Uterus (tissue), 4 donors: ENCODE results near the gene FCN1. TPM values are rescaled to one million over a fixed set of nuclear protein-coding genes. Genes with fewer than 3 reads are reported as not detected.

Experiments used
- DNase-seq, 2 donors: peaks; one replicate each; pipeline ENCODE4 v3.0.0-alpha.2; 2019 to 2020
- H3K27ac ChIP-seq, 2 donors: fragments of 200-600 bp; sonication (generic); 1 replicate in 1 of 2; 2 replicates in 1 of 2; pipeline ENCODE4 v1.5.1; 2016 to 2018
- H3K27me3 ChIP-seq, 2 donors: fragments of 200-600 bp; sonication (generic); one replicate each; pipeline ENCODE4 v1.5.1; 2018 to 2019; ENCODE audit warnings: control low read depth in 1 of 2
- H3K36me3 ChIP-seq, 2 donors: fragments of 200-600 bp; sonication (generic); one replicate each; pipeline ENCODE4 v1.5.1; 2019; ENCODE audit warnings: control low read depth in 1 of 2
- H3K4me1 ChIP-seq, 2 donors: fragments of 200-600 bp; sonication (generic); one replicate each; pipeline ENCODE4 v1.5.1; 2018 to 2019; ENCODE audit warnings: control low read depth in 1 of 2
- H3K4me3 ChIP-seq, 2 donors: fragments of 200-600 bp; sonication (generic); 1 replicate in 1 of 2; 2 replicates in 1 of 2; pipeline ENCODE4 v1.5.1; 2018 to 2019; ENCODE audit warnings: mild to moderate bottlenecking in 1 of 2
- H3K9me3 ChIP-seq, 2 donors: fragments of 200-600 bp; sonication (generic); one replicate each; pipeline ENCODE4 v1.5.1; 2019; ENCODE audit warnings: control low read depth in 1 of 2
- CTCF ChIP-seq, 4 experiments: fragments of 200-600 bp in 2 of 4; fragments of 450-650 bp in 2 of 4; sonication (generic) in 2 of 4; IDR thresholded peaks; one replicate each; pipeline ENCODE4 v1.5.1; 2016 to 2019; ENCODE audit warnings: antibody characterized with exemption in 4 of 4, mild to moderate bottlenecking in 2 of 4, moderate library complexity in 1 of 4
- POLR2A ChIP-seq, 2 donors: fragments of 450-650 bp; IDR thresholded peaks; one replicate each; pipeline ENCODE4 v1.6.1; 2016; ENCODE audit warnings: antibody characterized with exemption in 2 of 2, mild to moderate bottlenecking in 1 of 2, moderate library complexity in 1 of 2
- intact Hi-C: fragments of 100-400 bp; cut with DNase I; formaldehyde crosslinking; loops from one replicate; pipeline ENCODE4 v1.15.1; 2023; ENCODE audit warnings: low total_unique reads
- total RNA-seq, 4 donors: library from RNA; depleted of rRNA in 3 of 4; stranded (reverse); fragments of >200 nt in 3 of 4; gene quantifications; one replicate each; pipeline versions ENCODE4 v1.1.0 to v1.2.4, GENCODE V29; 2014 to 2023
- donor health status: DM: yes; HTN: yes; CAD: no.

FCN1 gene
- total RNA-seq, 4 donors from 2014 or later: 0.26 to 13.8 (median 4.4) TPM

DNA sequence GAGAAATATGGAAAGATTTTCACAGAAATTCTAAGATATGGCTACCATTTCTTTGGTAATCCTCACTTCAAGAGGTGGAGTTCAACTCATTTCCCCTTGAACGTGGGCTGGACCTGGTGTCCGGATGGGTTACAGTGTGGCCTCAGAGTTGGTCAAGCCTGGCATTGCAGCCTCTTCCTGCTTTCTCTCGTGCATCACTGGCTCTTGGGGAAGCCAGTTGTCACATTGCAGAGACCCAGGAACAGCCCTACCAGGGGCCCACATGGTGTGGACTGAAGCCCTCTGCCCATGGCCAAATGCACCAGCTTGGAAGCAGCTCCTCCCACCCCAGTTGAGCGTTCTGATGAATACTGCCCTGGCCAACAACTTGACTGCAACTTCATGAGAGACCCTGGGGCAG is 47.7 kb upstream of the FCN1 start:
- TF ChIP-seq CTCF (IDR thresholded peaks at IDR 0.05): no peak
- TF ChIP-seq POLR2A (IDR thresholded peaks at IDR 0.05): no peak
- Histone ChIP-seq H3K36me3 (no peaks in the 10 kb centered on the region), H3K27me3 (no peaks in the 10 kb centered on the region), H3K9me3 (no peaks in the 10 kb centered on the region), H3K27ac (no peak overlapping the region), H3K4me3 (no peak overlapping the region), H3K4me1 (no peaks in the 10 kb centered on the region)
- intact Hi-C loops: no loop called here
- no peak for DNase-seq

DNA sequence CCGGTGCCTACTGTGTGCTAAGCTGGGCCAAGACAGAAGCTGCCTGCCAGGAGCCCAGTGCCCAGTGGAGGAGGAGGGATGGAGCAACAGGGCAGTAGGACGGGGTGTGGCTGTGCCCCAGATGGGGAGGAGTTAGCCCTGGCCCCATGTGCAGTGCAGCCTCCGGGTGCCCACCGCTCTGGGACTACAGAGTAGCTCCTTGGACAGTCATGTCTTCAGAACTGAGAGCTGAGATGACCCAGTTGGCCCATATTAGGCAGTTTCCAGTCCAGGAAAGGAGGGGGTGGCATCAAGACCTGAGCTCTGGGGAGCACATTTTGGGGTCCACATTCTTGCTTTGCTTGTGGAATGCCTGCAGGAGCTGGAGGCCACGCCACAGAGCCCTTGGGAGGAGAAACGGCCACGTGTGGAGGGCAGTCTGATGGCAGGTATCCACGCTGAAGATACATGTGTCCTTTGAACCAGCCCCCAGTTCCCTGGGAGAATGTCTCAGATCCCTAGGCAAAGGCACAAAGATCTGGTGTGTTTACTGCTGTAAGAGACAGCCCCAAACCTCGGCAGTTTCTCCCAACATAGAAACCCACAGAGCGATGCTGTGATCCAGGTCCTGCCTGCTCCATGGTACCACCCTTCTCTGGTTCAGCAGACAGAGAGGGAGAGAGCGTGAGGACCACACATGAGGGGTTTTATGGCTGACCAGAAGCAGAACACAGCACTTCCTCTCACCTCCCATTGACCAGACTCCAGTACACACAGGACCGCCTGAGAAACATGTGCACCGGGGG is 46.8 kb upstream of the FCN1 start:
- intact Hi-C loops: no loop called here
- Histone ChIP-seq H3K27ac (no peak overlapping the region), H3K4me3 (no peak overlapping the region), H3K4me1 (no peaks in the 10 kb centered on the region), H3K9me3 (no peaks in the 10 kb centered on the region), H3K36me3 (no peaks in the 10 kb centered on the region), H3K27me3 (no peaks in the 10 kb centered on the region)
- DNase-seq: no peak
- no peak for TF ChIP-seq CTCF (IDR thresholded peaks at IDR 0.05)
- no peak for TF ChIP-seq POLR2A (IDR thresholded peaks at IDR 0.05)

- no peaks in the 10 kb centered on the region for H3K36me3 ChIP-seq
- H3K4me1 ChIP-seq: no peaks in the 10 kb centered on the region
- DNase-seq: no peak
- no peak overlapping the region for H3K27ac ChIP-seq
- intact Hi-C loops: no loop called here
- no peaks in the 10 kb centered on the region for H3K27me3 ChIP-seq
- H3K4me3 ChIP-seq: no peak overlapping the region
- TF ChIP-seq POLR2A (IDR thresholded peaks at IDR 0.05) (no peak), CTCF (IDR thresholded peaks at IDR 0.05) (no peak)
- H3K9me3 ChIP-seq: no peaks in the 10 kb centered on the region
Observed at GRCh38 chr9:134963546-134963945, 45.8 kb upstream of the FCN1 start.

DNA sequence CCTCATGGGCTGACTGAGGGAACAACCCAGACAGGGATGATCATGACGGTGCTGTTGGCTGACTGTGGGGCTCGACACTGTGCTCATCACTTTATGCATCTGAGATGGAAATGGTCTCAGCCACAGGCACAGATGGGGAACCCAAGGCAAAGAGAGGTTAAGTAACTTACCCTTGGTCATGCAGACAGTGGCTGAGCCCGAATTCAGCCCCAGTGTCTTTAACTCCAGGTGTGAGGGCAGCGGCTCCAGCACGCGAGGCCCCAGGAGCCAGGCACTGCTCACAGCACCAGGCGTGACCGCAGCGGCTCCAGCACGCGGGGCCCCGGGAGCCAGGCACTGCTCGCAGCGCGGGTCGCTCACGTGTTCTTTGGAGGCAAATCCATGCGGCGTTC is 45.3 kb upstream of the FCN1 start:
- Histone ChIP-seq H3K4me3 (no peak overlapping the region), H3K4me1 (no peaks in the 10 kb centered on the region), H3K9me3 (no peaks in the 10 kb centered on the region), H3K27ac (no peak overlapping the region), H3K36me3 (no peaks in the 10 kb centered on the region), H3K27me3 (no peaks in the 10 kb centered on the region)
- no peak for DNase-seq
- intact Hi-C loops: no loop called here
- no peak for TF ChIP-seq CTCF (IDR thresholded peaks at IDR 0.05)
- TF ChIP-seq POLR2A (IDR thresholded peaks at IDR 0.05): no peak

GRCh38 chr9:134962065-134962972 is 44.6 kb upstream of the FCN1 start:
- Histone ChIP-seq H3K9me3 (no peaks in the 10 kb centered on the region), H3K4me3 (no peak overlapping the region), H3K36me3 (no peaks in the 10 kb centered on the region), H3K4me1 (no peaks in the 10 kb centered on the region), H3K27ac (no peak overlapping the region), H3K27me3 (no peaks in the 10 kb centered on the region)
- no peak for DNase-seq
- TF ChIP-seq POLR2A (IDR thresholded peaks at IDR 0.05): no peak
- TF ChIP-seq CTCF (IDR thresholded peaks at IDR 0.05): no peak
- intact Hi-C loops: no loop called here
